Astrocyte of the hippocampus (primary cell): Measurements from ENCODE around the gene VDR.

ENCODE experiments used
- DNase-seq: peaks from one replicate; pipeline ENCODE4 v3.0.0; 2011; ENCODE audit warnings: low read depth, low spot score

Gene VDR

DNA sequence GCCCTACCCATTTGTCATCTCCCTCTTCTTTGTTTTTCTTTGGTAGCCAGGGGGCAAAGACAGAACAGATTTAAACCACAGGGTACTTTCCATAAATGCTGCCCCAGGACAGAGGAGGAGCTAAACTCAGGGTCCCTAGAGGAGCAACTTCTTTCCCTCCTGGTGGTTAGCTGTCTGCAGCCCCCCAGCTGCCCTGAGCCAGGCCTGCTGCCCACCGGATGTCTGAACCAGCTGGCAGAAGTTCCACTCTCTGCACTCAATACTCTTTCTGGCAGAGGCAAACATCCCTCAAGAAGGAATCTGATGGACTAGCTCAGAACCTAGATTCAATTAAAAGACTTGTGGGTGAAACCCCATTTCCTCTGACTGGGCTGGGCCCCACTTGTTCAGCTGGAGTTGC is 10.7 kb downstream of the VDR start:
- DNase-seq, result no peak

DNA sequence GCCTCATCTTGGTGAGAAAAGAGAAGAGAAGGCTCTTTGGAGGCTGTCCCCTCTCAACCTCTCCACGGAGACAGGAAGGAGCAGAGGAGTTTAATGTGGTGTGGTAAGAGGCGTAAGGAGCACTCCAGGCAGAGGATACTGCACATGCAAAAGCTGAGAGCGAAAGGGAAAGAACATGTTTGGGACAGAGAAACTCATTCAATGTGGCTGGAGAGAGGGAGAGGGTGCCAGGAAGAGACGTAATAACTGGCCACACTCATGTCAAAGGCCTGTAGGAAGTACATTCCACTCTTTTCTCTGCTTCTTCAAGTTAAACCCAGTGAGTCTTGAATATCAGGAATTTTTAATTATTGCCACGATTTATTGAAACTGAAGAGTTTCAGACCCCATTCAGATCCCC is 12.0 kb downstream of the VDR start:
- DNase-seq, result peak; percentile 21

DNA sequence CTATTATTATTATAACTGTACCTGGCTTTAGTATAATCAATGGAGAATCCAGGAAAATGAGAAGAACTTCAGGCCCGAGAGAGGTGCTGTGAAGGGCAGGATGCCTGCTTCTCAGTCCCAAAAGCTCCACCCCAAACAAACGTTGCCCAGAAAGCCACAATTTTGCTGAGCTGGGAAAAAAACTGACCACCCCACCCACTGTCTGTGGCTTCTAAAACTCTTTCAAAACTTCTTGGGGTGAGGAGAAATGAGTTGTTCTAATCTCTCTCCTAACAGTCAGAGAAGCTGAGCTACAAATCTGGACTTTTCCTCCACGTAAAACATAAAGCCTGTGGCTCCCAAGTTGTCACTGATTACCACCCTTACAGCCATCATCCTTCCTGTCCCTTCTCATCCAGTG is 13.4 kb downstream of the VDR start:
- no peak for DNase-seq

DNA sequence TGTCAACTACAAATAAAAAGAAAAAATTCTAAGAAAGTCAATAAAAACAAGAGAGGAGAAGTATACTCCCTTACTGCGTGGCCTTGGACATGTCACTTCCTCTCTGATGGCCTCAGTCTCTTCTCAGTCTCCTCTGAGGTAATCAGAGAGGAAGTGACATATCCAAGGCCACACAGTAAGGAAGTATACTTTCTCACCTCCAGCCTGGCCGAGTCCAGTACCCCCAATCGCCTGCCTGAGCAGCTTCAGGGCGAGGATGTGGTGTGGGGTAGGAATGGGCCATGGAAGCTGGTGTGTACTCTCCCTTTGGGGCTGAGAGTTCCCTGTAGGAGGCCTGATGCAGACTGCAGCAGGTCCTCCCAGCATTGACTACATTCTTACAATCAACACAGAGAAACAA is 15.8 kb downstream of the VDR start:
- DNase-seq, result no peak

DNA sequence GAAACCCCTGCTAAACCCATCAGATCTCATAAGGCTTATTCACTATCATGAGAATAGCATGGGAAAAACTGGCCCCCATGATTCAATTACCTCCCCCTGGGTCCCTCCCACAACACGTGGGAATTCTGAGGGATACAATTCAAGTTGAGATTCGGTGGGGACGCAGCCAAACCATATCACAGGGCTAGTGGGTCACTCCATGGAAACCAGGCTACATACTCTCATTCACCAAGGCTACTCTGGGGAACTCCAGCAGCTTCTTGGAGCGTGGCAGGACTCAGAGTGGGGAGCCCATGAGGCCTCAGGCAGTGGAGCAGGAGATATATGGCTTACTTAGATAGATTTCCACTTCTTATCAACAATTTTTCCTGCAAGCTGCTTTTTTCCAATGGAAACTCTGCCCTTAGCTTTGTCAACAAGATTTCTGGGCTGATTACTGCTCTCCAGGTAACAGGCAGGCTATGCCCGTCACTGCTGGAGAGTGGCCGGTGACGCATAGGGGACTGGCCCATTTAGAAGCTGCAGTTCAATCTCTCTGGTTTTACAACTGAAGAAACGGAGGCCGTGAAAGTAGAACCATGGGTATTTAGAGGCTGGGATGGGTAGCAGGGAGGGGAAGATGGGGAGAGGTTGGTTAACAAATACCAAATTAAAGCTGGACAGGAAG is 16.5 kb downstream of the VDR start:
- no peak for DNase-seq

DNA sequence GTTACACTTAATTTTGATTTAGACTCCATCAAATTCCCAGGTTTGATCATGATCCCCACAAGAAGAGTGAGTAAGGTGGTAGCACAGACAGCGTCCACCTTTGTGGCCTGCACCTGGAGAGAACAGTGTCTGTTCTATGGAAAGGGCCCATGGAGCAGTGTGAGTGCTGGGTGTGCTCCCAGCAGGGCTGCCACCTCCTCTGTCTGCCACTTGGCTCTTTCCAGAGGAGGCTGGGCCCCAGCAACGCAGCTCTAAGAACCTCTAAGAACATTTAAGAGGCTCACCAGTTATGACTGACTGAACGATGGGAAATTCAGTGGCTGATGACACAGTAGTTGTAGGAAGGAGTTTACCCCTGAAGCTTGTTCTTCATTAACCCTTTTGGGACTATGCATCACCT is 17.3 kb downstream of the VDR start:
- DNase-seq, result no peak

DNA sequence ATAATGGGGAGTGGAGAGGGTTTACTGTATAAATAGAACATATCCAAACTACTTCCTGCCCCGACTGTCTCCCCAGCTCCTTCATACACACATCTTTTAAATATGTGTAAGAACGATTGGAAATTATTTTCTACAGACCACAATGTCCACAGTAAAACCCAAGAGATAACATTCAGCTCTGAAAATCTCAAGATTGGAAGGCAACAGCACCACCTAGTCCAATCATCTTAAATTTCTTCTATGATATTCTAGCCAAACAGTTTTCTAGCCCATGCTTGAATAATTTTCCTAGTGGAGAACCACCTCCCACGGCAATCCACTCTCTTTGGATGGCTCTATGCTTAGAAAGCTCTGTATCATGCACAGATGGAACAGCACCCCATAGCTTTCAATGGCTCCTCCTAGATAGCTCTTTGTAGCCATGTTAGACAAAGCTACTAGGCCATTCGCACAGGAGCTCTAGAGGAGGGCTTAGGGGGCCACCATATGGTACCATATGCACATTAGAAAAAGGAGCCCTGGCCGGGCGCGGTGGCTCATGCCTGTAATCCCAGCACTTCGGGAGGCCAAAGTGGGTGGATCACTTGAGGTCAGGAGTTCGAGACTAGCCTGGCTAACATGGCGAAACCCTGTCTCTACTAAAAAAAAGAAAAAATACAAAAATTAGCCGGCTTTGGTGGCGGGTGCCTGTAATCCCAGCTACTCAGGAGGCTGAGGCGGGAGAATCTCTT is 18.1 kb downstream of the VDR start:
- no peak for DNase-seq

DNA sequence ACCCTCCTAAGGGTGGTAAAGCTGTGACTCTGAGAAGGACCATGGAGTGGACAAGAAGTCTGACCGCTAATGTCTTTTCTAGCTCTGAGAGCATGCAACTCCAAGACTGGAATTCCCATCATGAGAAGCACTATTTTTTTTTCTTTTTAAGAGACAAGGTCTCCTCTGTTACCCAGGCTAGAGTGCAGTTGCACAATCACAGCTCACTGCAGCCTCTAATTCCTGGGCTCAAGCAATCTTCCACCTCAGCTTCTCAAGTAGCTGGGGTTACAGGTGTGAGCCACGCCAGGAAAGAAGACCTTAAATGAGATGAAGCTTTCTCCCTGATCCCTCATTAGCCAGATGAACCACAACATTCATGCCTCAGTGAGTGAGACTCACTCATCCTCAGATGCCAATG is 19.2 kb downstream of the VDR start:
- DNase-seq, result no peak

DNA sequence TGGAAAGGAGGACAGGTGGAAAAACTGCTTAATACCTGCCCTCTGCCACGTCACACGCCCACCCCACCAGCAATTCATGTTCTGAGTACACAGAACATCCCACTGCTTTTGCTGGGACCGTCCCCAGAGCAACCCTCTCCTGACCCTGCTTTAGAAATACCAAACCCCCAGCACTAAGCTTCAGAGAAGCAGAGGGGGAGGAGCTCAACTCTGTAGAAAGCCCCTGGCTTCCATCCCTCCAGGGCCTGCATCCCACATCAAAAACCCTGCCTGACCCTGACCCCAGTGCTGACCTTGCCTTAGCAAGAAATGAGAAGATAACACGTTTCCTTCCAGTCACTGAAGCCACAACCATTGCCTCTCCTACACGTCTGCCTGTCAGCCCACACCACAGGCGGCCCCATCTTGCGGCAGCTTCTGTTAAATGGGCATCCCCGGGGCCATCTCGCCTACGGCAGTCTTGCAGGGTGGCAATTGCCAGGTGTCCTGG is 19.7 kb downstream of the VDR start:
- DNase-seq, result no peak

DNA sequence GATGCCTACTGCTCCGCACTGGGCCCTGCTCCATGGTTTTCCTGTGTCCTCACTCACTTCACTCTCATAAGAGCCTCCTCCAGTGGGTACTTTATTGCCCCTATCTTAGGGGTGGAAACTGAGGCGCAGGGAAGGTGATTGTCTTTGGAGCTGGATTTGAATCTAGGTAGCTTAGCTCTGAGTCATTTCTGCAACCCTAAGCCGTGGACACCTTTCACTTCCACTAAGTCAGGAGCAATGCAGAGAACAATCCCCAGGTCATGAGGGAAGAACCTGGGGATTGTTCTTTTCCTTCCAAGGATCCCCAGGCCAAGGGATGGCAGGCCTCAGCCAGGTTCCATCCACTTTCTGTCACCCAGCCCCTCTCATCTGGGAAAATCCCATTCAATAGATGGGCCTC is 20.3 kb downstream of the VDR start:
- DNase-seq, result no peak

DNA sequence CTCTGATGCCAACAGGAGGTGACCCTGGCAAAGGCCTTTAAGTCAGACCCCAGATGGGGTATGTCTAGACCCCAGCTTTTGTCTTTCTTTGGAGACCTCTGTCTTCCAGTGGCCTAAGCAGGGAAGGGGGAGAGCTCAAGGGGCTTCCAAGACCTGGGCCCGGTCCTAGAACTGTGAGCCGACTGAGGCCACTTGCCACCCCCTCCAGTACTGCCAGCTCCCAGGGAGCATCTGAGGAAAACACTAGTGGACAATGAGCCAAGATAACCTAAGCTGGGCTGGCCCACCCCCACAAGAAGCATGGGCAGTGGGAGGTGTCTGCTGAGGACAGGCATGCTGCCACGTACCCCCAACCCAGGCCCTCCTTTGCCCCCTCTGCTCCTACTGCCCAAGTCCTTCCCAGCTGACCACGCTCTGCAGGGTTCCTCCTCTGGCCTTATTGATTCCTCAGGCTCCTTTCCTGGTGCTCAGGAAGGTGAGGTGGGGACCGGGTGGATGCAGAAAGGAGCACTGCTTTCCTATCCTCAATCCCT is 21.1 kb downstream of the VDR start:
- DNase-seq, result no peak

DNA sequence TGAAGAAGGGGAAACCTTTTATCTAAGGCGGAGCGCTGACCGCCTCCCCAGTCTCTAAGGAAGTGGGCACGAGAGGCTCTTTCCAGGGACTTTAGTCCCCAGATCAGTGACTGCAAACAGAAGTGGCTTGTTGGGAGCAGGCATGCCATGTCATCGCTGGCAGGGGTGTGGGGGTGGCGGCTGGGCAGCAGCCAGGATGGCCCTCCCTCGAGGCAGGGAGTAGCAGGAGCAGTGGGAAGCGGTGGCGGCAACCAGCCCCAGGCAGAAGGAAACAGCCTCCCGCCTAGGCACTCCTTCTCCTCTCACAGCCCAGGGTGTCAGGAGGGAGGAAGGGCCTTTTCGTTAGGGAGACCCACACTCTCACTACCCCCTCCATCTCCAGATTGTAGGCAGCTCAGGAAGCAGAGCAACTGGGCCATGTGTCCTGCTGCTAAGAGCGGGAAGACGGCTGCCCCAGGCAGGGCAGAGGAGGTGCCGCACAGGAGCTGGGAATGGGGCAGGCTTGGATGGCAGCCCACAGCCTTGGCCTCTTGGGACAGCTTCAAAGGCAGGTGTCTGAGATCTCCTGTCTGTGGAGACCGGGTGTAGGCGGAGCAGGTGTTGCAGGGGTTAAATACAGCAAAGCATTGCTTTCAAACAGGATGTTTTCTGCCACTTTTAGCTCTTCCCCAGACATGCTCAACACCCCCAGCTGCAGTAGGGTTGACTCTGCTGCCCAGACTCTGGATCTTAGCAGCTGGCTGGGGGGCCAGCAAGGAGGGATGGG is 21.8 kb downstream of the VDR start:
- peak; percentile 21 for DNase-seq

DNA sequence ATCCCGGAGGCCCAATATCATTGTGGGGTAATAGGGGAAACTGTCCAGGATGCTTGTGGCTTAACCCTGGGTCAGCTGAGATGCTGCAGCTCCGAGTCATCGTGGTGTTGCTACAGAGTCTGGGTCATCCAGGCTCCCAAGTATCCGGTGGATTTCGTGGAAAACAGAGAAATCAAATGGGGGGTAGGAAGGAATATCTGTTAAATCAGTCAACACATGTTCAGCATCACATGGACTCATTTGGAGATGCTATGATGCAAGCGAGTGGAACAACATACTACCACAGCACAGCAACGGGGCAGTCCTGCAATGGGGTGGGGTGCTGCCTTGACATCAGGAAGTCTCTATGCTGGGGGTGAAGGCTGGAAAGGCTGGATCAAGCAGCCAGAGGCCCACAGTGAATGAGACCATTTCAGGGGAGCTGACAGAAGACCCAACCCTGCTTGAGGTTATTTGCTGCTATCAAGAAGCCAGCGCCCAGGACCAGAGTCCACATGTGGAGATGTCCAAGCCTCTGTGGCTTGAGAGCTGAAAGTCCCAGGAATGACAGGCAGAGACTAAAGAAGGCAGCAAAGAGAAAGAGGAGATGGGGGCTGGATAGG is 22.9 kb downstream of the VDR start:
- peak; percentile 79 for DNase-seq

DNA sequence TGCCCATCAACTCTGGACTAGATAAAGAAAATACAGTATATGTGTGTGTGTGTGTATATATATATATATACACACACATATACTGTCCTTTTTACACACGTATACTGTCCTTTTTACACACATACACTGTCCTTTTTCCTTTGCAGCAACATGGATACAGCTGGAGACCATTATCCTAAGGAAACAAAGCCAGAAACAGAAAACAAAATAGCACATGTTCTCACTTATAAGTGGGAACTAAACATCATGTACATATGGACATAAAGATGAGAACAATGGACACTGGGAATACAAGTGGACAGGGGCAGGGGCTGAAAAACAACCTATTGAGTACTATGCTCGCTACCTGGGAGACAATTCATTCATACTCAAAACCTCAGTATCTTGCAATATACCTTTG is 23.7 kb downstream of the VDR start:
- DNase-seq, result no peak

DNA sequence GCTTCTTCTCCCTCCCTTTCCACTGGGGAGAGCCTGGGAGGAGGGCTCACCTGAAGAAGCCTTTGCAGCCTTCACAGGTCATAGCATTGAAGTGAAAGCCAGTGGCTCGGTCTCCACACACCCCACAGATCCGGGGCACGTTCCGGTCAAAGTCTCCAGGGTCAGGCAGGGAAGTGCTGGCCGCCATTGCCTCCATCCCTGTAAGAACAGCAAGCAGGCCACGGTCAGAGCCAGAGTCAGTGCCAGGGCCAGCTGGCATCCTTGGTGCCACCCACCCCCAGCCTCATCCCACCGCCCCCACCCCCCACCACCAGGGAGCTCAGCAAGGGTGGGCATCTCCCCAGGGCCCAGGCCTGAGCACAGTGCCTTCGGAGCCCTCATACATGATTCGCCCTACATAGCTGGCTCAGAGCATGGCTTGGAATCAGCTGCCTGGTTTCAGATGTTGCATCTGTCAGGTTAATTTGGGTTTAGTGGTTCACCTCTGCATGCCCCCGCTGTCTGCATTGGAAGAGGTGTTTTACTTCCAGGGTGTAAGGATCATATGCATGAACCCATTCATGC is 25.8 kb downstream of the VDR start:
- no peak for DNase-seq

DNA sequence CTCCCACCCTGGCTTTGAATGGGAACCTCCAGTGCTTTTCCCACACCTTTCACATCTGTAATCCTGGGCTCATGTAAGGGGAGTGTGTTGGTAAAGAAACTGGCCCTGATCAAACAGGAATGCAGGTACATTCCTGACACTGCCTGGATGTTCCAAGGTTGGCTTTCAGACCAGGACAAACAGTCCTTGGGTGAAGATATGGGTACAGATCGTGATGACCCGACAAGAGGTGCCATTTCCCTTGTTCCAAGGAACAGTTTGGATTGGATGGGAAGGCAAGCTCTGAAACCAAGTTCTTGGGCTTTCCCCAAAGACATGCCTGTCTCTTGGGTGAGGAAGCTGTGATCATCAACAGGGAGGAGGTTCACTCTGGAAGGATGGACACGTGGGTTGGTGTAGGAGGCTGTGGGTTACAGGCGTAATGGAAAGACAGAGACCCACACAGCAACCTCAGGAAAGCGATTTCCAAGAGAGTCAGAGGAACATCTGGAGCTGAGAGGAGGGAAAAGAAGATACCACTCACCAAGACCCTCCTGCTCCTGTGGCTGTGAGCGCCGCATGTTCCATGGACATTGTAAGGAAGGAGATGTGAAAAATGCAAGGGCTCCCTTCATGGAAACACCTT is 26.4 kb downstream of the VDR start:
- DNase-seq, result no peak

DNA sequence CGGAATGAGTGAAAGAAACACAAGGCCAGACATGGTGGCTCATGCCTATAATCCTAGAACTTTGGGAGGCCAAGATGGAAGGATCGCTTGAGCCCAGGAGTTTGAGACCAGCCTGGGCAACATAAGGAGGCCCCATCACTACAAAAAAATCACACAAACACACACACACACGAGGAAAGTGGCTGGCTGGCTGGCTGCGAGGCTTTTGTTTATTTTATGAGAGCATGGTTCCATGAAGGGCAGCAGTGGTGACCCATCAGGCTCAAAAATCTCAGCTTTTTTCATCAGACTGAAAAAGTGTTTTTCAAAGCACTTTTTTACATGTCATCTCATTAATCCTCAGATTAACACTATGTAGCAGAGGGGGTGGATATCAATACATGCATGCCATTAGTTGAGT is 27.7 kb downstream of the VDR start:
- DNase-seq, result no peak

DNA sequence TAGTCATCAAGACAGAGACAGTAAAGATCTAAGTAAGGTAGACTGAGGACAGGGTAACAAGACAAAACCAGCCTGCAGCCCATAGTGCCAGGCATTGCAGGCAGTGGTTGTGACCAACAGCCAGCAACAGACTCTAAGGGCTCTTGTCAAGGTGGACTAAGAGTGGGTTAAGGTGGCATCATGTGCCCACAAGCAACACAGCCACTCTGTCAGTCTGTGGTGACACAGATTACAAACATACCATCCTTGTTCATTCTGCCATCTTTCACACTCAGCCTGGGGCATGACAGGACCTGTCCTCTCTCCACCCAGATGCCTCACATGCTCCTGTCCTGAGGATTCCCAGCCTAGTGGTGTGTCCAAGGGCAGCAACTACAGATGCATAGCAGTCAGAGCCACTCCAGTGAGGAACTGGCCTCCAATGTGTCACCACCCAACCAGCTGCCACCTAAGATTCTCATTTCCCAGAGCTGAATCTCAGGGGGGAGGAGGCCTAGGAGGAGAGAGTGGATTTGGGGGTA is 28.3 kb downstream of the VDR start:
- DNase-seq, result no peak

DNA sequence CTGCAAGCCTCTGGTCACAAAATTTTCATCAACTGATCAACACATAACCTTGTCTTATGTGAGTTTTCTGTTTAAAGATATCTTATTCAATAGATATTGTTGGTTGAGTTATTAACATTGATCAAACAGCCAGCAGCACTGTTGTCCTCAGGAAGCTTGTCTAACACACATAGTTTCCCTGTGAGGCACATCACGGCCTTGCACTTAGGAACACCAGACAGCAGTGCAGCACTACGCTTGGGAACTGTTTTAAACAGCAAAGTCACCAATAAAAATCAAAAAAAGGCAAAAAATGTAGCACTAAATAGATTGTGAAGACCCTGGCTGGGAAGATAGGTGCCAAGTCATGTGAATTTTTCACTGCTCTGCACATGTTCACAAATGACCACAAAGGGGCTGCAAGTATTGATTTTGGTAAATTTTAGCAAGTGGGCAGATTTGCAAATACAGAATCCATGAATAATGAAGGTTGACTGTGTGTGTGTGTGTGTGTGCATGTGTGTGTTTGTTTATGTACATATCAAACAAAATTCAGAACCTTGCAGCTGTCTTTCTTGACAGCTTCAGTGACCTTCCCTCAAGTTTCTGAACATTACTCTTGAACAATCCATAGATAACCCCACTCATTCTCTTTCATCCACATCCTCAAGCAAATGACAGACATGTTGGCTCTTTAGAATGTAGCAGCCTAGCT is 28.9 kb downstream of the VDR start:
- DNase-seq, result no peak

DNA sequence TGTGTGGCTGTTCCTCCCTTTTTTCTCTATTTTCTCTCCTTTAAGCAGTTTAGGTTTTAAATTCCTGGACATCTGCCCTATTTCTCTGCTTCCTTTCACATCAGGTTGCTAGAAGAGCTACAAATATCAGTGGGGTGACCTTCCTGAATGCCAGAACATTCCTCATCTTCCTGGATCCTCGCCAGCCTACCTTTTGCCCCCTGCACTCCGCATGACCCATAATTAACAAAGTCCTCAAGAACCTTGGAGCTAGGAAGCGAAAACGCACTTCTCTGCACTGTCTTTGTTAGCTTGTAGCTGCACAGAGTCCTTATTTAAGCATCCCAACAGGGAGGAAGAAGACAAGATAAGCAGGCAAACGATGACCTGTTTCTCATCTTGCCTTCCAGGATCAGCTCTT is 30.5 kb downstream of the VDR start:
- no peak for DNase-seq
